NCI-H1436 (cell line): Measurements from ENCODE around the gene MGME1.

Experiments
- DNase-seq: peaks from one replicate; lab custom pipeline; 2025; lab: John Stamatoyannopoulos, UW

The MGME1 gene

GRCh38 chr20:17940224-17940971 is 28.4 kb upstream of the MGME1 start:
- no peak for DNase-seq

GRCh38 chr20:17941087-17941825 is 27.6 kb upstream of the MGME1 start:
- DNase-seq = no peak

- DNase-seq = no peak
Observed at GRCh38 chr20:17941826-17942196, 27.0 kb upstream of the MGME1 start.

- no peak for DNase-seq
Observed at GRCh38 chr20:17943343-17943742, 25.5 kb upstream of the MGME1 start.

GRCh38 chr20:17944854-17945474 is 23.9 kb upstream of the MGME1 start:
- no peak for DNase-seq

GRCh38 chr20:17946040-17946439 is 22.8 kb upstream of the MGME1 start:
- DNase-seq = no peak

- no peak for DNase-seq
Observed at GRCh38 chr20:17946572-17947473, 22.0 kb upstream of the MGME1 start.

- no peak for DNase-seq
Observed at GRCh38 chr20:17947474-17947815, 21.4 kb upstream of the MGME1 start.

- DNase-seq = no peak
Observed at GRCh38 chr20:17948442-17948841, 20.4 kb upstream of the MGME1 start.

GRCh38 chr20:17949899-17950298 is 18.9 kb upstream of the MGME1 start:
- DNase-seq = no peak

GRCh38 chr20:17950670-17951069 is 18.1 kb upstream of the MGME1 start:
- no peak for DNase-seq

- no peak for DNase-seq
Observed at GRCh38 chr20:17951323-17951722, 17.5 kb upstream of the MGME1 start.

- no peak for DNase-seq
Observed at GRCh38 chr20:17952692-17953684, 15.8 kb upstream of the MGME1 start.

- no peak for DNase-seq
Observed at GRCh38 chr20:17953935-17954334, 14.9 kb upstream of the MGME1 start.

- DNase-seq = no peak
Observed at GRCh38 chr20:17955302-17955701, 13.5 kb upstream of the MGME1 start.

- no peak for DNase-seq
Observed at GRCh38 chr20:17956099-17956685, 12.6 kb upstream of the MGME1 start.

- no peak for DNase-seq
Observed at GRCh38 chr20:17957505-17958363, 11.1 kb upstream of the MGME1 start.

- DNase-seq = no peak
Observed at GRCh38 chr20:17958373-17959256, 10.2 kb upstream of the MGME1 start.

- no peak for DNase-seq
Observed at GRCh38 chr20:17959257-17959627, 9.6 kb upstream of the MGME1 start.
